Fibroblast of mammary gland (primary cell): Measurements from ENCODE around the gene FHOD3.

Experiments
- DNase-seq: peaks from one replicate; pipeline ENCODE4 v3.0.0-alpha.2; 2010; ENCODE audit warnings: low read depth
- H3K4me3 ChIP-seq: 2 replicates; pipeline ENCODE4 v1.5.1; 2011; ENCODE audit warnings: low read depth, mild to moderate bottlenecking, low read length, moderate library complexity; ENCODE audit not compliant: control insufficient read depth
- CTCF ChIP-seq: conservative IDR thresholded peaks from 2 replicates; pipeline ENCODE4 v1.5.1; 2011; ENCODE audit warnings: low read depth, low read length, inconsistent platforms; ENCODE audit not compliant: control insufficient read depth, insufficient read depth

Gene FHOD3

DNA sequence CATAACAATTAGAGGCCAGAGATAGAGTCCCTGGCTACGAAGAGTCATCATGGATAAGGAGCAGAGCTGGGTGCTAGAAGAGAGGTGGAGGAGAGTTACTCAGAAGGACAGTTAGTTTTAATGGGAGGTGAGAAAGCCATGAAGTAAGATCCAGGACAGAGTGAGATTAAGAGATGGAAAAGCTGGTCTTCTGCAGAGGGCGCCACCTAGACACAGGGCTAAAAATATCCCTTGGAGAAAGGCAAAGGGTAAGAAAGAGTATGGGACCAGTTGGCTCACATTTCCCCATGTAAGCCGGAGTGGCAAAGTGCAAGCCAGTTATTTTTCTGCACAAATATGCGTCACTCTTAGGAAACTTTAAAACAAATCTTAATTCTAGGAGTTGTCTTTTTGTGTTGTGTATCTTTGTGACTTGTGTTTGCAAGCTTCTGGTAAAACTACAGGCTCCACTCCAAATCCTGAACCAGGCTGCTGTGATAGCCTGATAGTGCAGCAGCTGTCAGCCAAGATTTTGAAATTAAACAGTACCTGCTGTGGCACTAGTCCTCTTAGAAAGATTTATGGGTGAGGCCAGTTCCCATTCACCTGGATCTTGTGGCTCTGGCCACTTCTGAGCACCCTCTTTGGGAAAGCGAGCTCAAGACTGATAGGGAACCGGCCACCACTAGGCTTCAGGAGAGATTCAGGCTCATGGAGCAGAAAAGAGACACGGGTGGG, 327.1 kb downstream of the FHOD3 start:
- no peak for TF ChIP-seq CTCF
- DNase-seq, result no peak
- no peak overlapping the region for H3K4me3 ChIP-seq

- no peak for TF ChIP-seq CTCF
- no peak for DNase-seq
- no peak overlapping the region for H3K4me3 ChIP-seq
Measured at GRCh38 chr18:36625386-36625785, 327.9 kb downstream of the FHOD3 start.

- no peak for TF ChIP-seq CTCF
- DNase-seq, result peak; percentile 5
- H3K4me3 ChIP-seq, result no peak overlapping the region
Measured at GRCh38 chr18:36627637-36628036, 330.1 kb downstream of the FHOD3 start.

DNA sequence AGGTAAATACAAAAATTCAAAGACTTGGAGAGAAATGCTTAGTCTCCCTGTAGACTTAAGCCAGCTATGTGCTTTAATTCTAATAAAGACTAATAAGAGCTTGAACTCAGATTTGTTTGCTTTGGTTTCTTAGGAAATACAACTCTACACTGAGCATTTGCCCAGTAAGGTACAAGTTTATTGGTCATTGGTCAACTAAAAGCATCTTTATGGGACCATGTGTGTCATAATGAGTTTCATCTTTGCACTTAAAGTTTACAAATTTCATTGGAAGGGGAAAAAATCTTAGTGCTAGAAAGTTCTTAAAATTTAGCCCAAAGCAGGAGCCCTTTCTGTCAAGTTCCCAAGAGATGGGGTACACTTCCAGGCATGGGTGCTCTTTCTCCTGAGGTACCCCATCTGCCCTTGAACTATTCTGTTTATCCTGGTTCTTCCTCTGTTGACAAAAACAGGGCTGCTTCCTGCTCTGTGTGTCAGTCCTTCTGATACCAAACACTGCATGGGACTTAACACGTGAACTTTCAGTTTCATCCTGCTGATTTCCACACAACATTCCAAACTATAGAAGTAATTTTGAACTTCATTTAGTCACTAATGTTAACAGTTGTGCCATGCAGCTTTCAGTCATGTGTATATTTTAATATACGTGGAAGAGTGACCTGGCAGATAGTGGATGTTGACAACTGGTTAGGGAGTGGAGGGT, 331.1 kb downstream of the FHOD3 start:
- no peak overlapping the region for H3K4me3 ChIP-seq
- no peak for TF ChIP-seq CTCF
- DNase-seq, result peak; percentile 71

- no peak overlapping the region for H3K4me3 ChIP-seq
- TF ChIP-seq CTCF, result no peak
Measured at GRCh38 chr18:36629138-36629530, 331.6 kb downstream of the FHOD3 start.

DNA sequence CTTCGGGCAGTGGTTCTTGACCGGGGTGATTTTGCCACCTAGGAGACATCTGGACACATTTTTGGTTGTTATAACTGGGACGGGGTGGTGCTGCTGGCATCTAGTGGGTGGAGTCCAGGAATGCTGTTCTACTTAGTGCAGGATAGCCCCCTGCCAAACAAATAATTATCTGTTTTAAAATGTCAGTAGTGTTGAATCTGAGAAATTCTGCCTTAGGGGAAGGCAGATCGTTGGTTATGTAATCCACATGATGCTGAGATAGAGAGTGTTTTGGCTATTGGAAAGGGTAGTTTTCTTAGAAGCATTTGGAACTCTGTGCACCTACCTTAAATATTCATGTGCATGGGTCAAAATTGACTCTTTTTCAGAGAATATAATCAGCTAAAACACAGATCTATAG, 332.3 kb downstream of the FHOD3 start:
- TF ChIP-seq CTCF, result no peak
- H3K4me3 ChIP-seq, result no peak overlapping the region
- no peak for DNase-seq

More at GRCh38 chr18:36629138-36629530, 331.6 kb downstream of the FHOD3 start:
- no peak for DNase-seq

- DNase-seq, result no peak
- H3K4me3 ChIP-seq, result no peak overlapping the region
- no peak for TF ChIP-seq CTCF
Measured at GRCh38 chr18:36630917-36631316, 333.4 kb downstream of the FHOD3 start.
